ENCODE results near the gene BASP1.
"Not testable (repeated sequence)": the region's sequence is repeated elsewhere in the genome, so short reads cannot be mapped to it uniquely, and the experiment has no call there.

The BASP1 gene

GRCh38 chr5:17224858-17225511, 7.6 kb downstream of the BASP1 start:
- DNase-seq: no peak

GRCh38 chr5:17225520-17225919, 8.1 kb downstream of the BASP1 start:
- no peak for DNase-seq

- DNase-seq: no peak
Measured at GRCh38 chr5:17227868-17228267, 10.4 kb downstream of the BASP1 start.

GRCh38 chr5:17228821-17229291, 11.4 kb downstream of the BASP1 start:
- DNase-seq: peak; percentile 29

GRCh38 chr5:17229313-17229712, 11.9 kb downstream of the BASP1 start:
- no peak for DNase-seq

GRCh38 chr5:17230191-17230590, 12.8 kb downstream of the BASP1 start:
- DNase-seq: no peak

GRCh38 chr5:17230808-17231525, 13.5 kb downstream of the BASP1 start:
- DNase-seq: no peak

- DNase-seq: no peak
Measured at GRCh38 chr5:17232405-17232804, 15.0 kb downstream of the BASP1 start.

GRCh38 chr5:17233488-17233887, 16.1 kb downstream of the BASP1 start:
- no peak for DNase-seq

- no peak for DNase-seq
Measured at GRCh38 chr5:17234374-17234773, 16.9 kb downstream of the BASP1 start.

GRCh38 chr5:17235731-17236330, 18.4 kb downstream of the BASP1 start:
- no peak for DNase-seq

GRCh38 chr5:17238521-17239041, 21.1 kb downstream of the BASP1 start:
- no peak for DNase-seq

GRCh38 chr5:17239953-17240352, 22.5 kb downstream of the BASP1 start:
- no peak for DNase-seq

- DNase-seq: no peak
Measured at GRCh38 chr5:17240487-17240886, 23.1 kb downstream of the BASP1 start.

- DNase-seq: no peak
Measured at GRCh38 chr5:17241635-17242034, 24.2 kb downstream of the BASP1 start.

GRCh38 chr5:17243287-17244063, 26.0 kb downstream of the BASP1 start:
- DNase-seq: no peak

GRCh38 chr5:17249029-17249634, 31.7 kb downstream of the BASP1 start:
- no peak for DNase-seq

- not testable (repeated sequence) for DNase-seq
Measured at GRCh38 chr5:17249841-17250240, 32.4 kb downstream of the BASP1 start.

- no peak for DNase-seq
Measured at GRCh38 chr5:17252543-17252942, 35.1 kb downstream of the BASP1 start.

- no peak for DNase-seq
Measured at GRCh38 chr5:17255471-17256021, 38.1 kb downstream of the BASP1 start.

- no peak for DNase-seq
Measured at GRCh38 chr5:17256171-17256570, 38.7 kb downstream of the BASP1 start.

- DNase-seq: no peak
Measured at GRCh38 chr5:17256839-17257238, 39.4 kb downstream of the BASP1 start.

All from right hindlimb (tissue), 1 donor.